ENCODE data around the gene FDX2. TPM values are rescaled to one million over a fixed set of nuclear protein-coding genes. Genes with fewer than 3 reads are reported as not detected.

FDX2 gene
- total RNA-seq, 1 donor from 2014 or later, result 7.4 TPM

DNA sequence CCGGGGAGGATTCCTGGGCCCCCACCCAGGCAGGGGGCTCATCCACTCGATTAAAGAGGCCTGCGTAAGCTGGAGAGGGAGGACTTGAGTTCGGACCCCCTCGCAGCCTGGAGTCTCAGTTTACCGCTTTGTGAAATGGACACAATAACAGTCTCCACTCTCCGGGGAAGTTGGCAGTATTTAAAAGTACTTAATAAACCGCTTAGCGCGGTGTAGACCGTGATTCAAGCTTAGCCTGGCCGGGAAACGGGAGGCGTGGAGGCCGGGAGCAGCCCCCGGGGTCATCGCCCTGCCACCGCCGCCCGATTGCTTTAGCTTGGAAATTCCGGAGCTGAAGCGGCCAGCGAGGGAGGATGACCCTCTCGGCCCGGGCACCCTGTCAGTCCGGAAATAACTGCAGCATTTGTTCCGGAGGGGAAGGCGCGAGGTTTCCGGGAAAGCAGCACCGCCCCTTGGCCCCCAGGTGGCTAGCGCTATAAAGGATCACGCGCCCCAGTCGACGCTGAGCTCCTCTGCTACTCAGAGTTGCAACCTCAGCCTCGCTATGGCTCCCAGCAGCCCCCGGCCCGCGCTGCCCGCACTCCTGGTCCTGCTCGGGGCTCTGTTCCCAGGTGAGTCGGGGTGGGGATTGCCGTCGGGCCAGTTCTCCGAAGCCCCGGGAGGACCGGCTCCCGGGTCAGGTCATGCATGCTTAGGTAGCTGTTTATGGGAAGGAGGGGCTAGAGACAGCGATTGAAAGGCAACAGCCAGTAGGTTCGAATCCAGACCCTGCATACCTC is 45.0 kb downstream of the FDX2 start, which contains the start of gene ICAM1:
Gene ICAM1, plus strand, starts transcription at position 505 of the 779 bp plus-strand sequence. Its CDS starts 40 bp downstream, at position 545.
- Histone ChIP-seq H2AFZ (replicated peaks) (peak within 1 kb of the TSS; percentile 74), H3K27me3 (peaks cover 61% of the 10 kb centered on the region), H3K9me3 (ENCODE audit: low read depth) (no peaks in the 10 kb centered on the region), H3K4me1 (no peaks in the 10 kb centered on the region), H3K36me3 (no peaks in the 10 kb centered on the region), H3K4me3 (peak within 1 kb of the TSS; percentile 34), H3K9ac (no peak within 1 kb of the TSS), H4K20me1 (ENCODE audit: low read depth) (no peaks in the 10 kb centered on the region), H3K27ac (no peak within 1 kb of the TSS), H3K79me2 (ENCODE audit: low read depth) (no peaks in the 10 kb centered on the region), H3F3A (ENCODE audit: low read depth) (peaks cover 18% of the 10 kb centered on the region), H3K4me2 (peak within 1 kb of the TSS; percentile 64)
- Mint-ChIP-seq H3K4me3 (peak within 1 kb of the TSS; percentile 35), H3K27me3 (ENCODE audit: insufficient read depth, low read depth) (peaks cover 34% of the 10 kb centered on the region), H3K36me3 (no peaks in the 10 kb centered on the region), H3K4me1 (no peaks in the 10 kb centered on the region), H3K27ac (no peak within 1 kb of the TSS), H3K9me3 (no peaks in the 10 kb centered on the region)
- TF ChIP-seq EZH2 (IDR thresholded peaks at IDR 0.05) (peak; percentile 35), EZH2phosphoT487 (IDR thresholded peaks at IDR 0.05) (peak; percentile 63)
- TF ChIP-seq, protein P1, sequence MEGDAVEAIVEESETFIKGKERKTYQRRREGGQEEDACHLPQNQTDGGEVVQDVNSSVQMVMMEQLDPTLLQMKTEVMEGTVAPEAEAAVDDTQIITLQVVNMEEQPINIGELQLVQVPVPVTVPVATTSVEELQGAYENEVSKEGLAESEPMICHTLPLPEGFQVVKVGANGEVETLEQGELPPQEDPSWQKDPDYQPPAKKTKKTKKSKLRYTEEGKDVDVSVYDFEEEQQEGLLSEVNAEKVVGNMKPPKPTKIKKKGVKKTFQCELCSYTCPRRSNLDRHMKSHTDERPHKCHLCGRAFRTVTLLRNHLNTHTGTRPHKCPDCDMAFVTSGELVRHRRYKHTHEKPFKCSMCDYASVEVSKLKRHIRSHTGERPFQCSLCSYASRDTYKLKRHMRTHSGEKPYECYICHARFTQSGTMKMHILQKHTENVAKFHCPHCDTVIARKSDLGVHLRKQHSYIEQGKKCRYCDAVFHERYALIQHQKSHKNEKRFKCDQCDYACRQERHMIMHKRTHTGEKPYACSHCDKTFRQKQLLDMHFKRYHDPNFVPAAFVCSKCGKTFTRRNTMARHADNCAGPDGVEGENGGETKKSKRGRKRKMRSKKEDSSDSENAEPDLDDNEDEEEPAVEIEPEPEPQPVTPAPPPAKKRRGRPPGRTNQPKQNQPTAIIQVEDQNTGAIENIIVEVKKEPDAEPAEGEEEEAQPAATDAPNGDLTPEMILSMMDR (IDR thresholded peaks at IDR 0.05), result no peak
- DNase-seq (ENCODE audit: low spot score), result peak; percentile 71

DNA sequence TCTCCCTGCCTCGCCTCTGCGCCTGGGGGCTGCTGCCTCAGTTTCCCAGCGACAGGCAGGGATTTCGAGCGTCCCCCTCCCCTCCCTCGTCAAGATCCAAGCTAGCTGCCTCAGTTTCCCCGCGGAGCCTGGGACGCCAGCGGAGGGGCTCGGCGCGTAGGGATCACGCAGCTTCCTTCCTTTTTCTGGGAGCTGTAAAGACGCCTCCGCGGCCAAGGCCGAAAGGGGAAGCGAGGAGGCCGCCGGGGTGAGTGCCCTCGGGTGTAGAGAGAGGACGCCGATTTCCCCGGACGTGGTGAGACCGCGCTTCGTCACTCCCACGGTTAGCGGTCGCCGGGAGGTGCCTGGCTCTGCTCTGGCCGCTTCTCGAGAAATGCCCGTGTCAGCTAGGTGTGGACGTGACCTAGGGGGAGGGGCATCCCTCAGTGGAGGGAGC is 45.6 kb downstream of the FDX2 start:
- Histone ChIP-seq H3F3A (ENCODE audit: low read depth) (peaks cover 18% of the 10 kb centered on the region), H2AFZ (replicated peaks) (peak overlapping the region; percentile 74), H3K4me3 (peak overlapping the region; percentile 33), H4K20me1 (ENCODE audit: low read depth) (no peaks in the 10 kb centered on the region), H3K36me3 (no peaks in the 10 kb centered on the region), H3K27ac (no peak overlapping the region), H3K4me2 (peak overlapping the region; percentile 64), H3K27me3 (peaks cover 61% of the 10 kb centered on the region), H3K9me3 (ENCODE audit: low read depth) (no peaks in the 10 kb centered on the region), H3K4me1 (no peaks in the 10 kb centered on the region), H3K79me2 (ENCODE audit: low read depth) (no peaks in the 10 kb centered on the region), H3K9ac (no peak overlapping the region)
- no peaks in the 10 kb centered on the region for H3K4me1 Mint-ChIP-seq
- H3K9me3 Mint-ChIP-seq, result no peaks in the 10 kb centered on the region
- no peak overlapping the region for H3K27ac Mint-ChIP-seq
- TF ChIP-seq EZH2phosphoT487 (IDR thresholded peaks at IDR 0.05), result peak; percentile 79
- TF ChIP-seq, protein P1 (IDR thresholded peaks at IDR 0.05), result no peak
- TF ChIP-seq EZH2 (IDR thresholded peaks at IDR 0.05), result peak; percentile 81
- no peaks in the 10 kb centered on the region for H3K36me3 Mint-ChIP-seq
- peaks cover 33% of the 10 kb centered on the region for H3K27me3 Mint-ChIP-seq (ENCODE audit: insufficient read depth, low read depth)
- peak; percentile 20 for DNase-seq (ENCODE audit: low spot score)
- H3K4me3 Mint-ChIP-seq, result no peak overlapping the region

DNA sequence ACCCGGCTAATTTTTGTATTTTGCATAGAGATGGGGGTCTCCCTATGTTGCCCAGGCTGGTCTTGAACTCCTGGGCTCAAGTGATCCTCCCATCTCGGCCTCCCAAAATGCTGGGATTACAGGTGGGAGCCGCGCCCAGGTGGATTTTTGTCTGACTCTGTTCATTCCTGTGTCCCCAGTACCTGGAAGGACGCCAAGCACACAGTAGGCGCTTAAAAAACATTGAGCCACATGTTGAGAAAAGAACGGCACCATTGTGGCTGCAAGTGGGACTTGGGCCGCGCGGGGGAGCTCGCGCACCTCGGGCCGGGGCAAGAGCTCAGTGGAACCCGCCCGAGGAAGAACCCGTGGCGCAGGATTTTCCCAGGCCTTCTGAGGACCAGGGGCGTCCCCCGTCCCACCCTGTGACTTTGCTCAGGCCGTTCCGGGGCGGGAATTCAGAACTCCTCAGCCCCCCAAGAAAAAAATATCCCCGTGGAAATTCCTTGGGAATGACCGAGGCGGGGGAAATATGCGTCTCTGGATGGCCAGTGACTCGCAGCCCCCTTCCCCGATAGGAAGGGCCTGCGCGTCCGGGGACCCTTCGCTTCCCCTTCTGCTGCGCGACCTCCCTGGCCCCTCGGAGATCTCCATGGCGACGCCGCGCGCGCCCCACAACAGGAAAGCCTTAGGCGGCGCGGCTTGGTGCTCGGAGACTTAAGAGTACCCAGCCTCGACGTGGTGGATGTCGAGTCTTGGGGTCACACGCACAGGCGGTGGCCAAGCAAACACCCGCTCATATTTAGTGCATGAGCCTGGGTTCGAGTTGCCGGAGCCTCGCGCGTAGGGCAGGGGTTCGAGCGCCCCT is 46.3 kb downstream of the FDX2 start:
- Mint-ChIP-seq H3K36me3 (no peaks in the 10 kb centered on the region), H3K4me1 (no peaks in the 10 kb centered on the region), H3K9me3 (no peaks in the 10 kb centered on the region), H3K27ac (no peak overlapping the region), H3K27me3 (ENCODE audit: insufficient read depth, low read depth) (peaks cover 27% of the 10 kb centered on the region), H3K4me3 (peak overlapping the region; percentile 68)
- TF ChIP-seq EZH2 (IDR thresholded peaks at IDR 0.05) (peak; percentile 78), EZH2phosphoT487 (IDR thresholded peaks at IDR 0.05) (no peak)
- TF ChIP-seq, protein P1 (IDR thresholded peaks at IDR 0.05), result peak; percentile 96
- H3K9me3 ChIP-seq (ENCODE audit: low read depth), result no peaks in the 10 kb centered on the region
- no peaks in the 10 kb centered on the region for H3K36me3 ChIP-seq
- H3K9ac ChIP-seq, result no peak overlapping the region
- no peaks in the 10 kb centered on the region for H3K4me1 ChIP-seq
- H2AFZ ChIP-seq (replicated peaks), result peak overlapping the region; percentile 74
- no peaks in the 10 kb centered on the region for H4K20me1 ChIP-seq (ENCODE audit: low read depth)
- peaks cover 18% of the 10 kb centered on the region for H3F3A ChIP-seq (ENCODE audit: low read depth)
- peak; percentile 87 for DNase-seq (ENCODE audit: low spot score)
- H3K27me3 ChIP-seq, result peaks cover 56% of the 10 kb centered on the region
- H3K4me2 ChIP-seq, result peak overlapping the region; percentile 64
- peak overlapping the region; percentile 34 for H3K4me3 ChIP-seq
- H3K79me2 ChIP-seq (ENCODE audit: low read depth), result no peaks in the 10 kb centered on the region
- H3K27ac ChIP-seq, result no peak overlapping the region
